H1 (cell line): ENCODE results near the gene NAXD. TPM values are rescaled to one million over a fixed set of nuclear protein-coding genes. Genes with fewer than 3 reads are reported as not detected.

Experiments
- CTCF ChIA-PET: fragments of 300-600 bp; sonication (Branson Sonifier 250); formaldehyde crosslinking; loops from one replicate; lab custom pipeline; 2021; ENCODE audit not compliant: partially characterized antibody; lab: Charles Lee
- POLR2A ChIA-PET: fragments of 300-600 bp; sonication (Branson Sonifier 250); formaldehyde crosslinking; loops from one replicate; lab custom pipeline; 2021; ENCODE audit warnings: inconsistent platforms; ENCODE audit not compliant: partially characterized antibody; lab: Charles Lee
- DNase-seq, 2 experiments: peaks; one replicate each; pipeline versions ENCODE4 v3.0.0 to v3.0.0-alpha.2; 2010 to 2022; ENCODE audit warnings: low spot score in 2 of 2, low read depth in 1 of 2, mixed read lengths in 1 of 2
- FAIRE-seq: peaks from 2 replicates; lab custom pipeline; 2011; peaks lifted over from hg19 to GRCh38; lab: Jason Lieb, UNC
- H2AFZ ChIP-seq: 2 replicates; pipeline ENCODE4 v1.8.1; 2012; ENCODE audit warnings: low read length, inconsistent platforms
- H2AK5ac ChIP-seq: 2 replicates; pipeline ENCODE4 v1.6.1; 2013; ENCODE audit warnings: low read depth, low read length
- H2BK120ac ChIP-seq: replicated peaks from 2 replicates; pipeline ENCODE3; 2013; ENCODE audit warnings: low read depth, low read length, inconsistent platforms
- H2BK12ac ChIP-seq: 2 replicates; pipeline ENCODE4 v1.6.1; 2013; ENCODE audit warnings: low read depth, low read length
- H2BK15ac ChIP-seq: 2 replicates; pipeline ENCODE4 v1.6.1; 2013; ENCODE audit warnings: low read length
- H2BK20ac ChIP-seq: 2 replicates; pipeline ENCODE4 v1.6.1; 2013; ENCODE audit warnings: low read length
- H2BK5ac ChIP-seq: 2 replicates; pipeline ENCODE4 v1.6.1; 2013; ENCODE audit warnings: low read depth, low read length
- H3K14ac ChIP-seq: 2 replicates; pipeline ENCODE4 v1.6.1; 2013; ENCODE audit warnings: inconsistent platforms; ENCODE audit not compliant: insufficient read length
- H3K18ac ChIP-seq: 2 replicates; pipeline ENCODE4 v1.6.1; 2013; ENCODE audit warnings: low read length; ENCODE audit errors: extremely low read depth
- H3K23ac ChIP-seq: 2 replicates; pipeline ENCODE4 v1.6.1; 2013; ENCODE audit warnings: inconsistent platforms; ENCODE audit not compliant: insufficient read length
- H3K23me2 ChIP-seq: 2 replicates; pipeline ENCODE4 v1.6.1; 2013; ENCODE audit warnings: low read depth, low read length
- H3K27ac ChIP-seq: 2 replicates; pipeline ENCODE4 v1.6.1; 2011; ENCODE audit warnings: low read depth, low read length, inconsistent platforms
- H3K27me3 ChIP-seq, 4 experiments: replicated peaks in 1 of 4; 1 replicate in 1 of 4; 2 replicates in 3 of 4; pipeline versions ENCODE4 v1.6.1 to v1.8.1; 2011 to 2013; ENCODE audit warnings: low read length in 3 of 4, mild to moderate bottlenecking in 3 of 4, inconsistent platforms in 2 of 4, mixed read lengths in 2 of 4, moderate library complexity in 1 of 4; ENCODE audit not compliant: control insufficient read depth in 3 of 4, insufficient read depth in 3 of 4; ENCODE audit errors: extremely low read depth in 1 of 4
- H3K36me3 ChIP-seq, 4 experiments: 2 replicates each; pipeline versions ENCODE4 v1.6.1 to v1.8.1; 2011 to 2013; ENCODE audit warnings: mild to moderate bottlenecking in 4 of 4, low read length in 3 of 4, moderate library complexity in 2 of 4, control low read depth in 1 of 4, inconsistent platforms in 1 of 4; ENCODE audit not compliant: insufficient read depth in 4 of 4, control insufficient read depth in 2 of 4
- H3K4ac ChIP-seq: replicated peaks from 2 replicates; pipeline ENCODE3; 2013; ENCODE audit warnings: low read length, low read depth, mixed read lengths, inconsistent platforms; ENCODE audit not compliant: insufficient read length
- H3K4me1 ChIP-seq, 4 experiments: replicated peaks in 1 of 4; 1 replicate in 1 of 4; 2 replicates in 3 of 4; pipeline versions ENCODE4 v1.6.1 to v1.8.1; 2011 to 2013; ENCODE audit warnings: low read length in 3 of 4, inconsistent platforms in 2 of 4, mixed read lengths in 1 of 4; ENCODE audit not compliant: insufficient read depth in 4 of 4, control insufficient read depth in 3 of 4
- H3K4me2 ChIP-seq, 2 experiments: 2 replicates each; pipeline versions ENCODE4 v1.6.1 to v1.8.1; 2011 to 2013; ENCODE audit warnings: low read depth in 2 of 2, low read length in 2 of 2, control low read depth in 1 of 2, inconsistent platforms in 1 of 2, mild to moderate bottlenecking in 1 of 2; ENCODE audit not compliant: insufficient read depth in 1 of 2
- H3K4me3 ChIP-seq, 4 experiments: fragments of 200-600, 300-600 bp in 1 of 4; sonication (generic), shearing (Covaris generic), sonication (Bioruptor Twin) in 1 of 4; 2 replicates each; pipeline versions ENCODE4 v1.5.1 to v1.8.1; 2011 to 2016; ENCODE audit warnings: low read length in 4 of 4, low read depth in 3 of 4, control low read depth in 2 of 4, inconsistent platforms in 2 of 4, mild to moderate bottlenecking in 2 of 4, mixed read lengths in 1 of 4, moderate library complexity in 1 of 4; ENCODE audit not compliant: insufficient read depth in 2 of 4; ENCODE audit errors: extremely low read depth in 1 of 4
- H3K56ac ChIP-seq: replicated peaks from 2 replicates; pipeline ENCODE3; 2013; ENCODE audit warnings: low read depth, mild to moderate bottlenecking, mixed read lengths, low read length, inconsistent platforms; ENCODE audit not compliant: insufficient read length
- H3K79me1 ChIP-seq: 2 replicates; pipeline ENCODE4 v1.6.1; 2013; ENCODE audit warnings: low read depth, low read length, control low read depth
- H3K79me2 ChIP-seq, 2 experiments: 2 replicates each; pipeline versions ENCODE4 v1.6.1 to v1.8.1; 2012 to 2013; ENCODE audit warnings: low read length in 2 of 2, mild to moderate bottlenecking in 2 of 2, inconsistent platforms in 1 of 2; ENCODE audit not compliant: insufficient read depth in 2 of 2, control insufficient read depth in 1 of 2
- H3K9ac ChIP-seq, 4 experiments: replicated peaks in 1 of 4; 1 replicate in 1 of 4; 2 replicates in 3 of 4; pipeline versions ENCODE4 v1.6.1 to v1.8.1; 2011 to 2013; ENCODE audit warnings: low read depth in 3 of 4, low read length in 3 of 4, control low read depth in 2 of 4, mild to moderate bottlenecking in 2 of 4, moderate library complexity in 2 of 4, inconsistent platforms in 1 of 4; ENCODE audit errors: extremely low read depth in 1 of 4
- H3K9me3 ChIP-seq, 2 experiments: 2 replicates each; pipeline versions ENCODE4 v1.6.1 to v1.8.1; 2012 to 2013; ENCODE audit warnings: mild to moderate bottlenecking in 2 of 2, moderate library complexity in 2 of 2, control low read depth in 1 of 2, inconsistent platforms in 1 of 2, low read depth in 1 of 2, low read length in 1 of 2, mixed read lengths in 1 of 2; ENCODE audit not compliant: insufficient read depth in 2 of 2
- H4K20me1 ChIP-seq, 2 experiments: replicated peaks in 1 of 2; 2 replicates each; pipeline versions ENCODE3 to v1.8.1; 2011 to 2013; ENCODE audit warnings: inconsistent platforms in 2 of 2, low read length in 2 of 2, mild to moderate bottlenecking in 1 of 2; ENCODE audit not compliant: insufficient read depth in 2 of 2, control insufficient read depth in 1 of 2
- H4K5ac ChIP-seq: 2 replicates; pipeline ENCODE4 v1.6.1; 2013; ENCODE audit warnings: low read length, low read depth, mixed read lengths, inconsistent platforms; ENCODE audit not compliant: insufficient read length
- H4K8ac ChIP-seq: 2 replicates; pipeline ENCODE4 v1.8.0; 2013; ENCODE audit warnings: mild to moderate bottlenecking, moderate library complexity, low read length, inconsistent platforms; ENCODE audit not compliant: insufficient read depth; ENCODE audit errors: extremely low read depth
- H4K91ac ChIP-seq: replicated peaks from 2 replicates; pipeline ENCODE3; 2013; ENCODE audit warnings: low read length, mixed read lengths, inconsistent platforms; ENCODE audit not compliant: insufficient read length
- KDM4A ChIP-seq: IDR thresholded peaks from one replicate; pipeline ENCODE4 v1.7.1; 2012; ENCODE audit warnings: low read depth, mild to moderate bottlenecking, moderate library complexity, low read length, inconsistent platforms; ENCODE audit not compliant: severe bottlenecking
- KDM5A ChIP-seq: fragments of 200-600 bp; IDR thresholded peaks from 2 replicates; pipeline ENCODE4 v1.7.1; 2012; ENCODE audit warnings: mild to moderate bottlenecking, low read length, inconsistent platforms, mixed read lengths
- NANOG ChIP-seq: IDR thresholded peaks from 2 replicates; pipeline ENCODE4 v1.6.1; 2011; ENCODE audit warnings: low read length, low read depth, mild to moderate bottlenecking, inconsistent platforms; ENCODE audit not compliant: insufficient read depth, poor library complexity, severe bottlenecking
- POLR2A ChIP-seq, 2 experiments: IDR thresholded peaks; 1 replicate in 1 of 2; 2 replicates in 1 of 2; pipeline ENCODE4 v1.6.1; 2011; ENCODE audit warnings: low read depth in 2 of 2, low read length in 2 of 2, mild to moderate bottlenecking in 2 of 2; ENCODE audit errors: control extremely low read depth in 1 of 2
- SIRT6 ChIP-seq: IDR thresholded peaks from one replicate; pipeline ENCODE4 v1.7.1; 2012; ENCODE audit warnings: low read length, inconsistent platforms
- SIX5 ChIP-seq: IDR thresholded peaks from 2 replicates; pipeline ENCODE4 v1.6.1; 2011; ENCODE audit warnings: mild to moderate bottlenecking, low read depth, low read length
- SP1 ChIP-seq: IDR thresholded peaks from 2 replicates; pipeline ENCODE4 v1.6.1; 2011; ENCODE audit warnings: low read depth, low read length
- SUZ12 ChIP-seq: fragments of 200-600 bp; sonication (generic); IDR thresholded peaks from 2 replicates; pipeline ENCODE4 v1.6.1; 2012; ENCODE audit warnings: mild to moderate bottlenecking, inconsistent platforms, low read length, moderate library complexity, mixed read lengths
- TBP ChIP-seq: IDR thresholded peaks from 2 replicates; pipeline ENCODE4 v1.6.1; 2011; ENCODE audit warnings: low read depth, low read length, improper control_type of control experiment
- TEAD4 ChIP-seq: IDR thresholded peaks from 2 replicates; pipeline ENCODE4 v1.6.1; 2012; ENCODE audit warnings: low read depth, low read length, inconsistent platforms, mixed read lengths
- WGBS, 2 experiments: shearing (Covaris generic) in 1 of 2; methylation state at CpG; one replicate each; pipeline versions ENCODE4 v1.1.6 to v1.1.7; 2013 to 2015; ENCODE audit warnings: low lambda C conversion rate in 2 of 2, mixed read lengths in 2 of 2, inconsistent platforms in 1 of 2, low coverage in 1 of 2, missing lambda C conversion rate in 1 of 2; ENCODE audit not compliant: insufficient replicate concordance in 2 of 2, insufficient coverage in 1 of 2, insufficient read length in 1 of 2; ENCODE audit errors: extremely low coverage in 1 of 2, missing lambda C conversion rate in 1 of 2; 5-methylcytosine and 5-hydroxymethylcytosine counted together
- polyA plus RNA-seq, 7 experiments: library from polyadenylated mRNA; depleted of rRNA in 3 of 7; stranded (reverse) in 5 of 7; unstranded in 2 of 7; fragments of >200 nt in 5 of 7; fragments of 200-250 nt in 2 of 7; gene quantifications; 1 replicate in 5 of 7; 2 replicates in 1 of 7; 4 replicates in 1 of 7; pipeline versions ENCODE4 v1.2.1 to v1.2.3, GENCODE V29; 2011 to 2013; ENCODE audit warnings: missing spikeins in 2 of 7, mixed read lengths in 2 of 7
- total RNA-seq: library from RNA; stranded (reverse); fragmentation: NEBNext Ultra II Directional; extraction: Animal tissue kit (Norgen Biotek cat#: 25700); gene quantifications from 2 replicates; pipeline ENCODE4 v1.2.1, GENCODE V29; 2021
- TF ChIP-seq, protein P1 (sequence below), 3 experiments: IDR thresholded peaks; 1 replicate in 2 of 3; 2 replicates in 1 of 3; pipeline versions ENCODE4 v1.5.1 to v1.6.1; 2011; ENCODE audit warnings: low read length in 3 of 3, mild to moderate bottlenecking in 3 of 3, inconsistent platforms in 2 of 3, low read depth in 1 of 3, moderate library complexity in 1 of 3; ENCODE audit not compliant: insufficient read depth in 1 of 3; ENCODE audit errors: control extremely low read depth in 1 of 3

NAXD gene
- total and polyA plus RNA-seq, 2 of the 8 experiments (the other 6 are each of a cell fraction or from before 2014, with no cell fraction given), result 25.4 to 35.5 TPM

DNA sequence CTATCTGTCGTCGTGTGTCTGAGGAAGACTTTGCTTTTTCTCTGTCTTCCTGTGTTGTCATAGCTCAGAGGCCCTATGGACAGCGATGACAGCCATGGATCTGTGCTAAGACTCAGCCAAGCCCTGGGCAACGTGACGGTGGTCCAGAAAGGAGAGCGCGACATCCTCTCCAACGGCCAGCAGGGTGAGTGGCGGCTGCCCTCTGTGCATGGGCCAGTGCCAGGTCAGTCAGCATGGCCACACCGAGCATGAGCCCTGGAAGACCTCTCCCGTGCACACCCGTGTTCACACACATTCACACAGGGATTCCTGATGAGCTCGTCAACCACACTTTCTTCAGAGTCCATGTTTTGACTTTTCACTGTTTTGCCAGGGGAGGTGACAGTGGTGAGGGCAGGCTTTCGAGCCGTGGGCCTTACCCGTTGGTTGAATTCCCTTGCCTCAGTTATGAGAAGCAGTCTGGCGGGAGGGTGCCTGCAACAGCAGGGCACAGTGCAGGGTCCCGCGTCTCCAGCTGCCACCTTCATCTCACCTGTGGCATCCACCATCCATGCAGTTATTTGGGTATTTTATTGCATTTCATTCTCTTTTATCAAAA, 20.2 kb downstream of the NAXD start:
- WGBS, 2 experiments, result 95% methylated on average over 19 of the region's 19 CpGs; no CpG with 5 or more reads in 1 of the 2 experiments
- DNase-seq, result no peak
- H3K23ac ChIP-seq, result no peak overlapping the region
- TF ChIP-seq POLR2A (IDR thresholded peaks at IDR 0.05; ENCODE audit: control extremely low read depth in 1 of 2, low read depth in 2 of 2, low read length in 2 of 2), result no peak
- no peak for TF ChIP-seq SIRT6
- TF ChIP-seq KDM5A, result no peak
- TF ChIP-seq, protein P1, sequence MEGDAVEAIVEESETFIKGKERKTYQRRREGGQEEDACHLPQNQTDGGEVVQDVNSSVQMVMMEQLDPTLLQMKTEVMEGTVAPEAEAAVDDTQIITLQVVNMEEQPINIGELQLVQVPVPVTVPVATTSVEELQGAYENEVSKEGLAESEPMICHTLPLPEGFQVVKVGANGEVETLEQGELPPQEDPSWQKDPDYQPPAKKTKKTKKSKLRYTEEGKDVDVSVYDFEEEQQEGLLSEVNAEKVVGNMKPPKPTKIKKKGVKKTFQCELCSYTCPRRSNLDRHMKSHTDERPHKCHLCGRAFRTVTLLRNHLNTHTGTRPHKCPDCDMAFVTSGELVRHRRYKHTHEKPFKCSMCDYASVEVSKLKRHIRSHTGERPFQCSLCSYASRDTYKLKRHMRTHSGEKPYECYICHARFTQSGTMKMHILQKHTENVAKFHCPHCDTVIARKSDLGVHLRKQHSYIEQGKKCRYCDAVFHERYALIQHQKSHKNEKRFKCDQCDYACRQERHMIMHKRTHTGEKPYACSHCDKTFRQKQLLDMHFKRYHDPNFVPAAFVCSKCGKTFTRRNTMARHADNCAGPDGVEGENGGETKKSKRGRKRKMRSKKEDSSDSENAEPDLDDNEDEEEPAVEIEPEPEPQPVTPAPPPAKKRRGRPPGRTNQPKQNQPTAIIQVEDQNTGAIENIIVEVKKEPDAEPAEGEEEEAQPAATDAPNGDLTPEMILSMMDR (IDR thresholded peaks at IDR 0.05; ENCODE audit: control extremely low read depth in 1 of 3, insufficient read depth in 1 of 3, low read depth in 1 of 3, low read length in 3 of 3), result no peak
- no peak for TF ChIP-seq KDM4A
- no peak for TF ChIP-seq SP1
- no peak for TF ChIP-seq TBP
- no peak for TF ChIP-seq SUZ12
- TF ChIP-seq NANOG, result no peak
- no peak for TF ChIP-seq TEAD4
- TF ChIP-seq SIX5, result no peak

More for the DNA sequence above, 20.2 kb downstream of the NAXD start:
- Histone ChIP-seq H2AK5ac (no peak overlapping the region), H3K4me2 (no peak overlapping the region), H3K9ac (no peak overlapping the region), H3K36me3 (peaks cover 8 to 35% (median 27%) of the 10 kb centered on the region in 4 experiments; a peak in 7 of 8 replicates), H3K27me3 (no peaks in the 10 kb centered on the region), H4K91ac (no peak overlapping the region), H2BK12ac (peak overlapping the region; percentile 27; the same call in 1 of the 2 replicates), H2AFZ (no peak overlapping the region), H3K4me3 (no peak overlapping the region), H3K4me1 (no peaks in the 10 kb centered on the region), H3K4ac (no peak overlapping the region), H3K79me1 (peaks cover 5% of the 10 kb centered on the region; the same call in 1 of the 2 replicates), H4K20me1 (peaks cover 7 to 22% of the 10 kb centered on the region in 2 experiments), H4K5ac (no peak overlapping the region), H3K14ac (no peak overlapping the region), H4K8ac (no peak overlapping the region), H2BK120ac (no peak overlapping the region), H3K56ac (no peak overlapping the region), H3K18ac (no peak overlapping the region), H3K27ac (no peak overlapping the region), H3K9me3 (no peaks in the 10 kb centered on the region), H2BK20ac (no peak overlapping the region), H2BK15ac (no peak overlapping the region), H2BK5ac (no peak overlapping the region), H3K23me2 (no peaks in the 10 kb centered on the region), H3K79me2 (peaks cover 0 to 16% of the 10 kb centered on the region in 2 experiments; a peak in 2 of 4 replicates)
- ChIA-PET CTCF (interaction anchor here (1.6 kb wide), 1 partner anchor 39 kb away, joined by 4 read pairs; no protein-coding TSS in a partner anchor), POLR2A (interaction anchor here (1.2 to 1.5 kb wide), 2 partner anchors 9 to 77 kb away, joined by 3 read pairs; no protein-coding TSS in a partner anchor)
- FAIRE-seq, result no peak
